Mucosa of descending colon (tissue), 3 donors: Measurements from ENCODE around the gene PTCD1. TPM values are rescaled to one million over a fixed set of nuclear protein-coding genes. Genes with fewer than 3 reads are reported as not detected.

Source experiments
- ATAC-seq: fragments of 200-7000 bp; cut with Tn5 transposase; one replicate; pipeline ENCODE4 v1.9.1; 2020; ENCODE audit warnings: mild to moderate bottlenecking, moderate library complexity
- DNase-seq, 3 donors: peaks; one replicate each; pipeline ENCODE4 v3.0.0-alpha.2; 2020
- H3K36me3 ChIP-seq: fragments of 200-600 bp; one replicate; pipeline ENCODE4 v1.8.0; 2021; ENCODE audit warnings: low read depth, mild to moderate bottlenecking
- H3K4me1 ChIP-seq: fragments of 200-600 bp; one replicate; pipeline ENCODE4 v1.8.0; 2021; ENCODE audit warnings: low read depth, mild to moderate bottlenecking
- H3K4me3 ChIP-seq: fragments of 200-600 bp; one replicate; pipeline ENCODE4 v1.8.0; 2021; ENCODE audit warnings: mild to moderate bottlenecking
- H3K9me3 ChIP-seq: fragments of 200-600 bp; one replicate; pipeline ENCODE4 v1.8.0; 2021; ENCODE audit warnings: mild to moderate bottlenecking
- intact Hi-C, 2 donors: fragments of 100-400 bp; cut with DNase I in 1 of 2; cut with micrococcal nuclease in 1 of 2; formaldehyde crosslinking; loops; one replicate each; pipeline versions ENCODE4 v1.11.0 to v1.11.1; 2022; cut with DNase I, micrococcal nuclease
- total RNA-seq, 3 donors: library from RNA; stranded (reverse); fragmentation: NEBNext Ultra II Directional in 2 of 3; extraction: Animal tissue kit (Norgen Biotek cat#: 25700) in 2 of 3; gene quantifications; one replicate each; pipeline versions ENCODE4 v1.2.1 to v1.2.4, GENCODE V29; 2021 to 2023
- TF ChIP-seq, protein P1 (sequence below): fragments of 200-600 bp; IDR thresholded peaks from one replicate; pipeline ENCODE4 v1.8.0; 2022; ENCODE audit warnings: antibody characterized with exemption, mild to moderate bottlenecking
- donor health status: DM: no; HTN: no; CAD: no; lungs with moderate emphysema.
- donor health status: DM: no; HTN: no; CAD: no.
- donor health status: DM: no; HTN: yes; CAD: no.

PTCD1 gene
- total RNA-seq, 3 donors from 2014 or later = 4.3 to 9.9 (median 6.6) TPM

DNA sequence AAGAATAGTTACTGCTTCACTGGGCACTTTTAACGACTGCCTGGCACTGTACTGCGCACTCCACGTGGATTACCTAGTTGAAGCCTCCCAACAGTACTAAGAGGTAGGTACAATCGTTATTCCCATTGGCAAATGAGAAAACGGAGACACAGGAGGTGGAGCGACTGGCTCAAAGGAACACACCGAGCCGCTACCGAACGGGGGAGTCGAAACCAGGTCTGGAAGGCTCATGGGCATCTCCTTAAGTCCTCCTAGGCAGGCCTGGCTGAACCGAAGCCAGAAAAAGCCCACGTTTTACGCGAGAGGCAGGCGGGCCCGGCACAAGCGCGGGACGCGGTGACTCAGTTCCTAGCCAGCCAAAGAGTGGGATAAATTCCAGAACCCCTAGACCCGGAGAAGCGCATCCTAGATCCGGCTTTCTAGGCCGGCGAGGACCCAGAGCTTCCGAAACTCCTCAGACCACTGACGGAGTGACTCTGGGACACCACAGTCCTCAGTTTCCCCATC, 30.7 kb downstream of the PTCD1 start:
- ATAC-seq (peak; percentile 49), DNase-seq (peak; percentile 43 to 68 (median 60))
- intact Hi-C loops = no loop called here
- Histone ChIP-seq H3K4me1 (peaks cover 26% of the 10 kb centered on the region), H3K4me3 (peak overlapping the region; percentile 97), H3K9me3 (no peaks in the 10 kb centered on the region), H3K36me3 (peaks cover 10% of the 10 kb centered on the region)
- TF ChIP-seq, protein P1, sequence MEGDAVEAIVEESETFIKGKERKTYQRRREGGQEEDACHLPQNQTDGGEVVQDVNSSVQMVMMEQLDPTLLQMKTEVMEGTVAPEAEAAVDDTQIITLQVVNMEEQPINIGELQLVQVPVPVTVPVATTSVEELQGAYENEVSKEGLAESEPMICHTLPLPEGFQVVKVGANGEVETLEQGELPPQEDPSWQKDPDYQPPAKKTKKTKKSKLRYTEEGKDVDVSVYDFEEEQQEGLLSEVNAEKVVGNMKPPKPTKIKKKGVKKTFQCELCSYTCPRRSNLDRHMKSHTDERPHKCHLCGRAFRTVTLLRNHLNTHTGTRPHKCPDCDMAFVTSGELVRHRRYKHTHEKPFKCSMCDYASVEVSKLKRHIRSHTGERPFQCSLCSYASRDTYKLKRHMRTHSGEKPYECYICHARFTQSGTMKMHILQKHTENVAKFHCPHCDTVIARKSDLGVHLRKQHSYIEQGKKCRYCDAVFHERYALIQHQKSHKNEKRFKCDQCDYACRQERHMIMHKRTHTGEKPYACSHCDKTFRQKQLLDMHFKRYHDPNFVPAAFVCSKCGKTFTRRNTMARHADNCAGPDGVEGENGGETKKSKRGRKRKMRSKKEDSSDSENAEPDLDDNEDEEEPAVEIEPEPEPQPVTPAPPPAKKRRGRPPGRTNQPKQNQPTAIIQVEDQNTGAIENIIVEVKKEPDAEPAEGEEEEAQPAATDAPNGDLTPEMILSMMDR = no peak

DNA sequence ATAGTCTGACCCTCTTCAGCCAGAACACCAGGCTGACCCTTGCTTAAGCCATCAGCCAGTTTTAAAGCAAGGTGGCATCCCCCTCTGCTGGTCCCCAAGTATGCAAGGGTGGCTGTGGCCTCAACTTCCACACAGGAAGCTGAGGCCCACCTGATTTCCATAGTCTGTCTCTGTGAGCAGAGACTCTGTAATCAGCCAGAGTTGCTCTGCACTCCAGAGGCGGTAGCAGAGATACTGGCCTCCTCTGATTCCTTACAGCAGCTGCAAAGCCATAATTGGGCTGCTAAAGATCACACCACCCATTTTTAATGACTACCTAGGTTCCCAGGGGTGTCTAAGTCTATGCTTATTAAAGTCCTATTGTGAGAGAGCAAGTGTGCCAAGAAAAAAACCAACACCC, 32.0 kb downstream of the PTCD1 start:
- Histone ChIP-seq H3K4me3 (no peak overlapping the region), H3K9me3 (no peaks in the 10 kb centered on the region), H3K36me3 (peaks cover 6% of the 10 kb centered on the region), H3K4me1 (peaks cover 26% of the 10 kb centered on the region)
- TF ChIP-seq, protein P1 = no peak
- intact Hi-C loops = no loop called here
- DNase-seq = no peak
- ATAC-seq = no peak

DNA sequence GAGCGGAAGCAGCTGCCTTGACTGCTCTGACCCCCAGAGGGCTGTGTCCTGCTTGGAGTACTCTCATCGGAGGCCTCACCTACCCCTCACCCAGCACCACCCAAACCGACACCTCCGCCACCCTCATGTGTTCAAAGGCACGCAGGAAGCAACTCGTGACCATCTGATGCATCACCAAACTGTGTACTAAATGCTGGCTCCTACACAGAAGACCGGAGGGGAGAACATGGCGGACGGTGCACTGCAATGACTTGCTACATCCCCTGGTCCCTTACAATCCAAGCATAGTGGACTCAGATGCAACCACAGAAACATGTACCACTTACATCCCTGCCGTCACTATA, 33.6 kb downstream of the PTCD1 start:
- Histone ChIP-seq H3K36me3 (no peaks in the 10 kb centered on the region), H3K9me3 (no peaks in the 10 kb centered on the region), H3K4me3 (no peak overlapping the region), H3K4me1 (peaks cover 19% of the 10 kb centered on the region)
- TF ChIP-seq, protein P1 = no peak
- ATAC-seq (no peak), DNase-seq (no peak)
- intact Hi-C loops = no loop called here

DNA sequence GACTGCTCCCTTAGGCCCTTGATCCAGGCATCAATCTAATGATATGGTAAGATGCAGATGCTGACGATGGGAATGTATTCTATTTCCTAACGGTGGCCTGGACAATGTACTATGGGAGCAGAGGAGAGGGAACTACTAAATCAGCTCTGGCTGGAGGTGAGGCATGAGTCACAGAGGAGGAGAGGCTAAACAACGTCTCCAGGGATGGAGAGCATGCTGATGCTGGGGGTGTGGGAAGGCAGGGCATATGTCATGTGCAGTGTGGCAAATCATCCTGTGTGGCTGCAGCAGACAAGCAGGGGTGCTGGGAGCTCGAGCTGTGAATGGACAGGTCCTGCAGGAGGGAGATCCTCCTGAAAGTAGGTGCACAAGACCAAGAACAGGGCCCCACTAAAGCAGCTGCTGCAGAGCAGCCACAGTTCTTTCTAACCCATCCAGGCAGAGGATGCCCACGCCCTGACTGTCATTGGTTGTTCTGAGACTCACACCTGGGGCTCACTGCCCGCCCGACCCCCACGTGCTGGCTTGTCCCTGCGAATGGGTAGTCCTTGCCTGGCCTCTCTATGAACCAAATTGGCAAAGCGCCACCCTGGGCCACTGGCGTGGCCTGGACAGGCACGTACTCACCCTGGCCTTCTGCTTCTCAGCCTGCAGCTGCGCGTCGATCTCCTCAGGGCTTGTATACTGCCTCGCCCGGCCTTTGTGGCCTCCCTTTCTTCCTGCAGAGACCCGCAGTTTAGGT, 34.2 kb downstream of the PTCD1 start:
- intact Hi-C loops = no loop called here
- ATAC-seq (no peak), DNase-seq (no peak)
- Histone ChIP-seq H3K36me3 (no peaks in the 10 kb centered on the region), H3K9me3 (no peaks in the 10 kb centered on the region), H3K4me1 (peaks cover 16% of the 10 kb centered on the region), H3K4me3 (no peak overlapping the region)
- TF ChIP-seq, protein P1 = no peak

DNA sequence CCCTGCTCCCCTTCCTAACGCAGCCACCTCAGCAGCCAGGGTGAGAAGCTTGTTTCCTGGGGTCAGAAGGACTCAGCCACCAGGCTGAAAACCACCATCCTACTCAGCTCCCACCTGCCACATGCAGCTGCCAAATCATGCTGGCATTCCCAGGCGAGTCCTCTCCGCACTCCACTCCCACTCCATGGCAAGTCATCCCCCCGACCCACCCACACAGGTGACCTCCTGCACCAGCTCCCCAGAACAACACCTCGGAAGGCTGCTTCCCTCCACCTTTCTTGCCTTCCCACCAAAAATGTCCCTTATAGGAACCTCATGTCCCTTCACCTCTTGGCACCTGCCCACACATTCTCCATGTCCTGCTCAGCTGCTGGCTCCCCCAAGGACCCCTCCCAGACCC, 34.8 kb downstream of the PTCD1 start:
- TF ChIP-seq, protein P1 = no peak
- intact Hi-C loops = no loop called here
- Histone ChIP-seq H3K36me3 (no peaks in the 10 kb centered on the region), H3K9me3 (no peaks in the 10 kb centered on the region), H3K4me3 (no peak overlapping the region), H3K4me1 (peaks cover 16% of the 10 kb centered on the region)
- DNase-seq (no peak), ATAC-seq (no peak)
